Gastrocnemius medialis (tissue), 4 donors: ENCODE data around the gene SLC12A4. TPM values are rescaled to one million over a fixed set of nuclear protein-coding genes. Genes with fewer than 3 reads are reported as not detected.

ENCODE experiments used
- ATAC-seq, 2 donors: fragments of 150-250 bp; one replicate each; pipeline ENCODE4 v1.9.1; 2016
- DNase-seq, 2 donors: peaks; one replicate each; pipeline ENCODE4 v3.0.0-alpha.2; 2019
- H3K27ac ChIP-seq, 4 donors: fragments of 200-600 bp; sonication (generic); 1 replicate in 1 of 4; 2 replicates in 3 of 4; pipeline ENCODE4 v1.5.1; 2016 to 2018; ENCODE audit warnings: mild to moderate bottlenecking in 2 of 4, moderate library complexity in 1 of 4
- H3K27me3 ChIP-seq, 3 donors: fragments of 200-600 bp; sonication (generic) in 2 of 3; 1 replicate in 1 of 3; 2 replicates in 2 of 3; pipeline versions ENCODE4 v1.5.1 to v1.6.0; 2016 to 2019; ENCODE audit warnings: mild to moderate bottlenecking in 1 of 3, moderate library complexity in 1 of 3
- H3K36me3 ChIP-seq, 2 donors: fragments of 200-600 bp; sonication (generic) in 1 of 2; one replicate each; pipeline ENCODE4 v1.5.1; 2017 to 2018
- H3K4me1 ChIP-seq, 2 donors: fragments of 200-600 bp; sonication (generic) in 1 of 2; one replicate each; pipeline ENCODE4 v1.5.1; 2016 to 2017; ENCODE audit warnings: mild to moderate bottlenecking in 2 of 2
- H3K4me3 ChIP-seq, 4 donors: fragments of 200-600 bp; sonication (generic) in 3 of 4; 1 replicate in 1 of 4; 2 replicates in 3 of 4; pipeline ENCODE4 v1.5.1; 2016 to 2019; ENCODE audit warnings: mild to moderate bottlenecking in 2 of 4
- H3K9me3 ChIP-seq, 3 donors: fragments of 200-600 bp; sonication (generic) in 2 of 3; 1 replicate in 1 of 3; 2 replicates in 2 of 3; pipeline ENCODE4 v1.5.1; 2016 to 2019
- POLR2A ChIP-seq, 2 donors: fragments of 450-650 bp; IDR thresholded peaks; one replicate each; pipeline ENCODE4 v1.6.1; 2017; ENCODE audit warnings: antibody characterized with exemption in 2 of 2, mild to moderate bottlenecking in 2 of 2, moderate library complexity in 2 of 2
- in situ Hi-C, 4 donors: fragments of 200-750 bp; cut with MboI; loops; one replicate each; pipeline versions ENCODE4 v1.15.0 to v1.8.0; 2017; ENCODE audit warnings: low sequenced_read_pairs in 4 of 4
- intact Hi-C: fragments of 100-400 bp; cut with DNase I; formaldehyde crosslinking; loops from one replicate; pipeline ENCODE4 v1.15.1; 2023; ENCODE audit warnings: low total_unique reads
- total RNA-seq, 4 donors: library from RNA; depleted of rRNA; stranded (reverse); fragments of >200 nt; gene quantifications; one replicate each; pipeline versions ENCODE4 v1.1.0 to v1.2.3, GENCODE V29; 2016
- TF ChIP-seq, protein P1 (sequence below), 5 experiments: fragments of 450-650 bp in 3 of 5; fragments of 200-600 bp in 2 of 5; sonication (generic) in 2 of 5; IDR thresholded peaks in 4 of 5; conservative IDR thresholded peaks in 1 of 5; 1 replicate in 4 of 5; 2 replicates in 1 of 5; pipeline ENCODE4 v1.5.1; 2016 to 2019; ENCODE audit warnings: antibody characterized with exemption in 5 of 5, mild to moderate bottlenecking in 3 of 5, moderate library complexity in 3 of 5

The SLC12A4 gene
- total RNA-seq, 4 donors from 2014 or later = 10.4 to 30.8 (median 15.8) TPM

DNA sequence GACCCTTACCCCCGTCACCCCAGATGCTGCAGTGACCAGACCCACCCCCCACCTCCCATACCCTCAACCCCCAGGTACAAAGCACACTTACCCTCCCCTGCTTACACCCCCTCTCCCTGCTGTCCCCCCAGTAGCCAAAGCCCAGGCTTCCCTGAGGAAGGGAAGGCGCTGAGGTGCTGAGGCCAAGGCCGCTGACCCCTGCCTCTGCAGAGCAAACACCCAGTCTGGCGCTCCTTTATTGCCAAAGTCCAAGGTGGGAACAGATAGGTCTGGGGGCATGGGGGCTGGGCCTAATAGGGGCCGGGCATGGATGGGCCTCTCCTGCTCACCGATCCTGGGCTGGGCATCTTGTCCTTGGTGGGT is 25.2 kb downstream of the SLC12A4 start:
- DNase-seq = no peak
- Histone ChIP-seq H3K36me3 (peaks cover 0 to 52% of the 10 kb centered on the region in 2 donors), H3K4me3 (no peak overlapping the region), H3K27me3 (no peaks in the 10 kb centered on the region), H3K27ac (peak overlapping the region in 3 of 4 donors; percentile 26 to 59 (median 54)), H3K4me1 (peaks cover 22 to 23% of the 10 kb centered on the region in 2 donors), H3K9me3 (no peaks in the 10 kb centered on the region)
- no peak for ATAC-seq
- intact Hi-C loops (no loop called here), in situ Hi-C loops (no loop called here)
- no peak for TF ChIP-seq POLR2A (IDR thresholded peaks at IDR 0.05)
- TF ChIP-seq, protein P1, sequence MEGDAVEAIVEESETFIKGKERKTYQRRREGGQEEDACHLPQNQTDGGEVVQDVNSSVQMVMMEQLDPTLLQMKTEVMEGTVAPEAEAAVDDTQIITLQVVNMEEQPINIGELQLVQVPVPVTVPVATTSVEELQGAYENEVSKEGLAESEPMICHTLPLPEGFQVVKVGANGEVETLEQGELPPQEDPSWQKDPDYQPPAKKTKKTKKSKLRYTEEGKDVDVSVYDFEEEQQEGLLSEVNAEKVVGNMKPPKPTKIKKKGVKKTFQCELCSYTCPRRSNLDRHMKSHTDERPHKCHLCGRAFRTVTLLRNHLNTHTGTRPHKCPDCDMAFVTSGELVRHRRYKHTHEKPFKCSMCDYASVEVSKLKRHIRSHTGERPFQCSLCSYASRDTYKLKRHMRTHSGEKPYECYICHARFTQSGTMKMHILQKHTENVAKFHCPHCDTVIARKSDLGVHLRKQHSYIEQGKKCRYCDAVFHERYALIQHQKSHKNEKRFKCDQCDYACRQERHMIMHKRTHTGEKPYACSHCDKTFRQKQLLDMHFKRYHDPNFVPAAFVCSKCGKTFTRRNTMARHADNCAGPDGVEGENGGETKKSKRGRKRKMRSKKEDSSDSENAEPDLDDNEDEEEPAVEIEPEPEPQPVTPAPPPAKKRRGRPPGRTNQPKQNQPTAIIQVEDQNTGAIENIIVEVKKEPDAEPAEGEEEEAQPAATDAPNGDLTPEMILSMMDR (IDR thresholded peaks at IDR 0.05 in 4 of 5, conservative IDR thresholded peaks at IDR 0.05 in 1 of 5) = no peak

DNA sequence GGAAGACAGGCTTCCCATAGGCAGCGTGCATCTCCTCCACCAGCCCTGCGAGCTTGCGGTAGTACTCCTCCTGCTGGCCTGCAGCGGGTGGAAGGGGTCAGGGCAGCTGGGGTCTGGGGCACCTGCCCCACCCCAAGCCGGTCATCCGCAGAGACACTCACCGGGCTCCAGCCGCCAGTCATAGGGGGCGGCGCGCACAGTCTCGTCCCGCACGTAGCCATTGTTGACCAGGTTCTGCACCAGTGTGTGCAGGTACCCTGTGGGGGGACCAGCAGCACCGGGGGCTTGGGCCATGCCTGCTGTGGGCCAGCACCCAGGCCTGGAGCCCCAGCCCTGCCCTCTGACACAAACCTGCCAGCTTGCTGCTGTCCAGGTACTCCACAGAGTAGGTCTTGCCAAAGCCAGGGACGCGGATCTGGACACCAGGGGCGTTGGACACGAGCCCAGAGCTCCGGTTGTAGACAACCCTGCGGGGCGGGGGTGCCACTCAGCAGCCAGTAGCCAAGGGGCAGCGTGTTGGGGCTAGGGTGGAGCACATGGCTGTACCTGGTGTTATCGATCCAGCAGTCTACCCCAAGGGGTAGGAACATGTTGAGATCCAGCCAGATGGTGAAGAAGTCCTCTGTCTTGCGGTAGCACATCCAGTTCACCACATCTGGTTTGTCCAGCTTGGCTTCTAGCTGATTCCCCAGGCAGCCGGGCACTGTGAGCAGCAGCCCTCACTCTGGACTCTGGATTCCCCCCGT is 25.8 kb downstream of the SLC12A4 start:
- TF ChIP-seq, protein P1 (IDR thresholded peaks at IDR 0.05 in 4 of 5, conservative IDR thresholded peaks at IDR 0.05 in 1 of 5) = no peak
- TF ChIP-seq POLR2A (IDR thresholded peaks at IDR 0.05) = no peak
- H3K4me1 ChIP-seq = peaks cover 22 to 23% of the 10 kb centered on the region in 2 donors
- ATAC-seq (no peak), DNase-seq (no peak)
- H3K36me3 ChIP-seq = peaks cover 0 to 47% of the 10 kb centered on the region in 2 donors
- H3K27ac ChIP-seq = peak overlapping the region in 1 of 4 donors; percentile 22
- intact Hi-C loops (no loop called here), in situ Hi-C loops (no loop called here)
- H3K4me3 ChIP-seq = no peak overlapping the region
- no peaks in the 10 kb centered on the region for H3K27me3 ChIP-seq
- H3K9me3 ChIP-seq = no peaks in the 10 kb centered on the region

DNA sequence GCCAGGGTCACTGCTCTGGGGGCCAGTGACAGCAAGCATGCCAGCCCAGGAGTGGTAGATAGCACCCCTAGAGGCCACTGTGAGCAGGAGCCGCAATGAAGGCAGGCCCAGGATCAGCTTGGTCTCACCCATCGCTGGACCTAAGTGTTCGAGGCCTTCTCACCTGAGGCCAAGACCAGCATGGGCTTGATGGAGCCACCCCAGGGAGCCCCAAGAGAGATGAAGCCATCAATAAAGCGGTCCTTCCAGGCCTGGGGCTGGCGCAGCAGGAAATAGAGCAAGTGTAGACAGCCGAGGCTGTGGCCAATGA is 26.3 kb downstream of the SLC12A4 start:
- peak overlapping the region in 1 of 4 donors; percentile 31 for H3K27ac ChIP-seq
- peaks cover 0 to 42% of the 10 kb centered on the region in 2 donors for H3K36me3 ChIP-seq
- TF ChIP-seq, protein P1 (IDR thresholded peaks at IDR 0.05 in 4 of 5, conservative IDR thresholded peaks at IDR 0.05 in 1 of 5) = peak in 4 of 5 experiments; percentile 54 to 69 (median 56)
- TF ChIP-seq POLR2A (IDR thresholded peaks at IDR 0.05) = no peak
- ATAC-seq = peak in 1 of 2 donors; percentile 16
- peaks cover 26 to 28% of the 10 kb centered on the region in 2 donors for H3K4me1 ChIP-seq
- in situ Hi-C loops (no loop called here), intact Hi-C loops (no loop called here)
- no peaks in the 10 kb centered on the region for H3K27me3 ChIP-seq
- no peak for DNase-seq
- H3K9me3 ChIP-seq = no peaks in the 10 kb centered on the region
- no peak overlapping the region for H3K4me3 ChIP-seq

DNA sequence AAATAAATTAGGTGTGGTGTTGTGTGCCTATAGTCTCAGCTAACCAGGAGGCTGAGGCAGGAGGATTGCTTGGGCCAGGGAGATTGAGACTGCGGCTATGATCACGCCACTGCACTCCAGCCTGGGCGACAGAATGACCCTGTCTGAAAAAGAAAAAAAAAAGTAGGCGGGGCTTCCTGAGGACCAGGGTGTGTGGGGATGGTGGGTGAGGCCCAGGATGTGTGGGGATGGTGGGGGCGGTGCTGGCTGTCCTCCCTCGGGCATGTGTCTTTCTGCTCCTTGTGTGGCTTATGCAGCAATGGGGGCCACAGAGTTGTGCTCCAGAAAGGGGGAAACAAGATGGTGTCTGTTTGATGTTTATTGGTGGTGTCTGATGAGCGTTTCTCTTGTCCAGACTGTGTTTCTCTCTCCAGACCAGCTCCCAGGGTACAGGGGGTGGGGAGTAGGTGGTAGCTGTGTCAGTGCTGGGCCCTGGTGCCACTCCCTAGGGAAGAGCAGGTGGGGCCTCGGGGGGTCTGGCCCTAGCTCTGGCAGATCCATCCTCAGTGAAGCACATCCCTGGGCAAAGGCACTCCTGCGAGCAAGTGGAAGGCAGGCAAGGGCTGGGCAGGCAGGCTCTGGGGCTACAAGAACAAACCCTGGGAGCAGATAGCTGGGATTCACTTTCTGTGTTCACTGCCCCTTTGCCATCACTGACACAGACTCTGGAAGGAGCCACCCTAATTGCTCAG is 26.8 kb downstream of the SLC12A4 start:
- intact Hi-C loops = no loop called here
- Histone ChIP-seq H3K36me3 (peaks cover 0 to 36% of the 10 kb centered on the region in 2 donors), H3K27ac (peak overlapping the region in 1 of 4 donors; percentile 31), H3K9me3 (no peaks in the 10 kb centered on the region), H3K4me1 (peaks cover 31 to 32% of the 10 kb centered on the region in 2 donors), H3K27me3 (no peaks in the 10 kb centered on the region), H3K4me3 (no peak overlapping the region)
- ATAC-seq = no peak
- TF ChIP-seq, protein P1 (IDR thresholded peaks at IDR 0.05 in 4 of 5, conservative IDR thresholded peaks at IDR 0.05 in 1 of 5) = no peak
- TF ChIP-seq POLR2A (IDR thresholded peaks at IDR 0.05) = no peak
- in situ Hi-C loops = no loop called here
- no peak for DNase-seq
